ENCODE measurements around the gene TPK1.
A peak's percentile ranks its signal among the peaks of the same experiment; 100 is the strongest.

TPK1 gene

DNA sequence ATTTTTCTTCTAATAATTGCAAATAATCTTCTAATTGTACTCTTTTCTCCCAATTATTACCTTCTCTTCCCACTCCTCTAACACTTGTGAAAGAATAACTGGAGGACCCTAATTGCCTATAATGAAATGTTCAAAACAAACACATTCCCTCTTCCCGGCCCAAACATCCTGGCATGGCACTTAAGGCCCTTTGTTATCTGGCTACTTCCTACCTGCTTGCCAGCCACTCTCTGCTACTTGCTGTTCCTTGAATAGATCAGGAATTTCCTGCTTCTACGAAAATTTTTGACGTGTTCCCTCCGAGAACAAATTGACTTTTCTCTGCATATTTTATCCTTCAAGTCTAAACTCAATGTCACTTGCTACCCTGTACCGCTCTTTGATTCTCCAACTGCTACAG is 376.2 kb downstream of the TPK1 start:
- Histone ChIP-seq H3K27me3 (replicated peaks; ENCODE audit: control insufficient read depth, insufficient read depth, low read length) (no peaks in the 10 kb centered on the region), H3K4me3 (replicated peaks; ENCODE audit: low read depth, low read length) (no peak overlapping the region), H3K36me3 (ENCODE audit: control insufficient read depth, insufficient read depth, low read length) (no peaks in the 10 kb centered on the region)
- no peak for DNase-seq (ENCODE audit: extremely low read depth, insufficient read length)
- TF ChIP-seq, protein P1, sequence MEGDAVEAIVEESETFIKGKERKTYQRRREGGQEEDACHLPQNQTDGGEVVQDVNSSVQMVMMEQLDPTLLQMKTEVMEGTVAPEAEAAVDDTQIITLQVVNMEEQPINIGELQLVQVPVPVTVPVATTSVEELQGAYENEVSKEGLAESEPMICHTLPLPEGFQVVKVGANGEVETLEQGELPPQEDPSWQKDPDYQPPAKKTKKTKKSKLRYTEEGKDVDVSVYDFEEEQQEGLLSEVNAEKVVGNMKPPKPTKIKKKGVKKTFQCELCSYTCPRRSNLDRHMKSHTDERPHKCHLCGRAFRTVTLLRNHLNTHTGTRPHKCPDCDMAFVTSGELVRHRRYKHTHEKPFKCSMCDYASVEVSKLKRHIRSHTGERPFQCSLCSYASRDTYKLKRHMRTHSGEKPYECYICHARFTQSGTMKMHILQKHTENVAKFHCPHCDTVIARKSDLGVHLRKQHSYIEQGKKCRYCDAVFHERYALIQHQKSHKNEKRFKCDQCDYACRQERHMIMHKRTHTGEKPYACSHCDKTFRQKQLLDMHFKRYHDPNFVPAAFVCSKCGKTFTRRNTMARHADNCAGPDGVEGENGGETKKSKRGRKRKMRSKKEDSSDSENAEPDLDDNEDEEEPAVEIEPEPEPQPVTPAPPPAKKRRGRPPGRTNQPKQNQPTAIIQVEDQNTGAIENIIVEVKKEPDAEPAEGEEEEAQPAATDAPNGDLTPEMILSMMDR (IDR thresholded peaks at IDR 0.05; ENCODE audit: insufficient read depth, low read length, poor library complexity, severe bottlenecking), result no peak

DNA sequence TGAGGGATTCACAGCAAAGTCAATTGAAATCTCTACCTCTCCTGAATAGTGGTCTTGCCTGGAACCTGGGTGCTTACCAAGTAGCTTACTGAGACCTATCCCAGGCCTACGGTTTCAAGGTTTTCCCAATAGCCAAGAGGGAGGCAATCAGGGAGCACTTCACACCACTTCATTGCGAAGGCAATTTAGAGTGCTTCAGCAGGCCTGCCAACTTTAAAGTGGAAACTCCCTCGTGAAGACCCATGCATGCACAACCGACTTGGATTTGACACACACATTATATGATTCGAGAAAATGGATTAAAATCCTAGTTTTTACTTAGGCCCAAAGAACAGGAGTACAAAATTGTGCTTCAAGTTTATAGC is 380.8 kb downstream of the TPK1 start:
- TF ChIP-seq, protein P1 (IDR thresholded peaks at IDR 0.05; ENCODE audit: insufficient read depth, low read length, poor library complexity, severe bottlenecking), result no peak

GRCh38 chr7:144454256-144455039 is 381.4 kb downstream of the TPK1 start:
- TF ChIP-seq, protein P1 (IDR thresholded peaks at IDR 0.05; ENCODE audit: insufficient read depth, low read length, poor library complexity, severe bottlenecking), result peak; percentile 51
- H3K27me3 ChIP-seq (replicated peaks; ENCODE audit: control insufficient read depth, insufficient read depth, low read length), result no peaks in the 10 kb centered on the region
- no peaks in the 10 kb centered on the region for H3K36me3 ChIP-seq (ENCODE audit: control insufficient read depth, insufficient read depth, low read length)
- no peak for DNase-seq (ENCODE audit: extremely low read depth, insufficient read length)
- no peak overlapping the region for H3K4me3 ChIP-seq (replicated peaks; ENCODE audit: low read depth, low read length)

More for the DNA sequence above, 380.8 kb downstream of the TPK1 start:
- no peak overlapping the region for H3K4me3 ChIP-seq (replicated peaks; ENCODE audit: low read depth, low read length)
- no peak for DNase-seq (ENCODE audit: extremely low read depth, insufficient read length)
- H3K36me3 ChIP-seq (ENCODE audit: control insufficient read depth, insufficient read depth, low read length), result no peaks in the 10 kb centered on the region
- H3K27me3 ChIP-seq (replicated peaks; ENCODE audit: control insufficient read depth, insufficient read depth, low read length), result no peaks in the 10 kb centered on the region

DNA sequence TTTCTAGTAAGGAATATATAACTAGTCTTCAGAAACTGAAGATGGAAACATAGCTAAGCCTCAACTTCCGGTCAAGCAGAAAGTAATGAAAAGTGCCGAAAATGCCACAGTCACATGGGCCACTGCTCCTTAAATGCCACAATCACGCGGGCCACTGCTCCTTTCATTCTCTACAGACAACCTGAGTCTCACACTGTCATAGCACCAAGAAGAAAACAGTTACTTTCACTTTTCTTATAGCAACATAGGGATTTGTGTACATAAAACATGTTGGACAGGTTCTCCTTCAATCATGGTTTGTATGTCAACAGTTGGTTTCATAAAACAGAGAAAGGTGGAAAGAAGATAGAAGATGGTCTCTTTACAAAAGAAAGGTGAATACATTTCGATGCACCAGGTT is 383.8 kb downstream of the TPK1 start:
- Histone ChIP-seq H3K36me3 (ENCODE audit: control insufficient read depth, insufficient read depth, low read length) (no peaks in the 10 kb centered on the region), H3K27me3 (replicated peaks; ENCODE audit: control insufficient read depth, insufficient read depth, low read length) (no peaks in the 10 kb centered on the region), H3K4me3 (replicated peaks; ENCODE audit: low read depth, low read length) (no peak overlapping the region)
- no peak for DNase-seq (ENCODE audit: extremely low read depth, insufficient read length)
- TF ChIP-seq, protein P1 (IDR thresholded peaks at IDR 0.05; ENCODE audit: insufficient read depth, low read length, poor library complexity, severe bottlenecking), result no peak

DNA sequence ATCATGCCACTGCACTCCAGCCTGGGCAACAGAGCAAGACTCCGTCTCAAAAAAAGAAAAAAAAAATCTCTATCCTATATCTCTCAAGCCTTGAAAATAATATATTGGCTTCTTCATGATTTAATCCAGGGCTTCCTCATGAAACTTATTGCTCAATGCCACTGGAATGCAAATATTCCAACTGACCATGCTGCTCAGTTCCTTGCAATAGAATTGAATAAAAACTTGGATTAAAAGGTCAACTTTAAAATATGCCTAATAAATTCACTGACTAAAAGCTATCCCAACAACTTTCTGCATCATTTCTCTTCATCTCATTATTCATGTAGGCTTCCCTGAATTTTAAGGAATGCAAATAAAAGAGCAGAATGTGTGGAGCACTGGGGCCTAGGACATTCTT is 390.3 kb downstream of the TPK1 start:
- H3K36me3 ChIP-seq (ENCODE audit: control insufficient read depth, insufficient read depth, low read length), result no peaks in the 10 kb centered on the region
- TF ChIP-seq, protein P1 (IDR thresholded peaks at IDR 0.05; ENCODE audit: insufficient read depth, low read length, poor library complexity, severe bottlenecking), result no peak
- no peak for DNase-seq (ENCODE audit: extremely low read depth, insufficient read length)
- H3K4me3 ChIP-seq (replicated peaks; ENCODE audit: low read depth, low read length), result no peak overlapping the region
- no peaks in the 10 kb centered on the region for H3K27me3 ChIP-seq (replicated peaks; ENCODE audit: control insufficient read depth, insufficient read depth, low read length)
